T-cell (primary cell): ENCODE results near the gene TAB2. TPM values are rescaled to one million over a fixed set of nuclear protein-coding genes. Genes with fewer than 3 reads are reported as not detected.

ENCODE experiments used
- ATAC-seq, 4 experiments: fragments of 200-7000 bp in 3 of 4; fragments of 150-1000 bp in 1 of 4; cut with Tn5 transposase; replicated peaks in 1 of 4; 1 replicate in 3 of 4; 2 replicates in 1 of 4; pipeline ENCODE4 v1.10.0; 2021; ENCODE audit warnings: moderate library complexity in 3 of 4, mild to moderate bottlenecking in 2 of 4, moderate number of reproducible peaks in 1 of 4
- CTCF ChIA-PET, 2 donors: fragments of 300-600 bp; sonication (Branson Sonifier 250); formaldehyde crosslinking; loops; one replicate each; lab custom pipeline; 2022; ENCODE audit warnings: antibody characterized with exemption in 2 of 2; lab: Charles Lee
- POLR2A ChIA-PET, 2 donors: fragments of 300-600 bp; sonication (Branson Sonifier 250); formaldehyde crosslinking; loops; one replicate each; lab custom pipeline; 2022; ENCODE audit warnings: antibody characterized with exemption in 2 of 2; lab: Charles Lee
- DNase-seq, 35 experiments: peaks; one replicate each; pipeline versions ENCODE4 v3.0.0 to v3.0.0-alpha.2; 2013 to 2023
- H3K27ac ChIP-seq: one replicate; pipeline ENCODE4 v1.5.1; 2013; ENCODE audit warnings: low read length
- H3K27me3 ChIP-seq, 2 experiments: replicated peaks in 1 of 2; 1 replicate in 1 of 2; 2 replicates in 1 of 2; pipeline versions ENCODE4 v1.6.1 to v1.7.0; 2013; ENCODE audit warnings: low read length in 1 of 2, mixed read lengths in 1 of 2; ENCODE audit not compliant: control insufficient read depth in 2 of 2, insufficient read depth in 2 of 2; ENCODE audit errors: extremely low read depth in 1 of 2
- H3K36me3 ChIP-seq, 2 donors: 1 replicate in 1 of 2; 2 replicates in 1 of 2; pipeline versions ENCODE4 v1.6.1 to v1.7.0; 2013; ENCODE audit warnings: low read length in 1 of 2; ENCODE audit not compliant: control insufficient read depth in 2 of 2, insufficient read depth in 1 of 2; ENCODE audit errors: extremely low read depth in 1 of 2
- H3K4me1 ChIP-seq, 2 experiments: 1 replicate in 1 of 2; 2 replicates in 1 of 2; pipeline versions ENCODE4 v1.6.1 to v1.7.0; 2013; ENCODE audit warnings: low read length in 2 of 2, mixed read lengths in 1 of 2; ENCODE audit not compliant: insufficient read depth in 2 of 2, control insufficient read depth in 1 of 2; ENCODE audit errors: extremely low read depth in 1 of 2
- H3K4me3 ChIP-seq, 2 donors: 1 replicate in 1 of 2; 2 replicates in 1 of 2; pipeline versions ENCODE4 v1.5.1 to v1.7.0; 2013; ENCODE audit warnings: mild to moderate bottlenecking in 2 of 2, low read length in 1 of 2, moderate library complexity in 1 of 2; ENCODE audit not compliant: control insufficient read depth in 1 of 2; ENCODE audit errors: extremely low read depth in 1 of 2
- H3K9me3 ChIP-seq: 2 replicates; pipeline ENCODE4 v1.7.0; 2013
- H3K27ac Mint-ChIP-seq, 2 donors: one replicate each; pipeline ENCODE4 v1.8.0; 2020 to 2021; ENCODE audit warnings: mild to moderate bottlenecking in 2 of 2, mixed read lengths in 2 of 2
- H3K27me3 Mint-ChIP-seq, 2 donors: one replicate each; pipeline ENCODE4 v1.8.0; 2021 to 2022; ENCODE audit warnings: mixed read lengths in 2 of 2
- H3K36me3 Mint-ChIP-seq: one replicate; pipeline ENCODE4 v1.8.0; 2021; ENCODE audit warnings: mixed read lengths
- H3K4me1 Mint-ChIP-seq, 3 donors: one replicate each; pipeline ENCODE4 v1.8.0; 2020 to 2022; ENCODE audit warnings: mixed read lengths in 3 of 3, mild to moderate bottlenecking in 1 of 3
- H3K4me3 Mint-ChIP-seq, 3 donors: one replicate each; pipeline ENCODE4 v1.8.0; 2020 to 2022; ENCODE audit warnings: mild to moderate bottlenecking in 3 of 3, mixed read lengths in 3 of 3, moderate library complexity in 3 of 3
- H3K9me3 Mint-ChIP-seq, 3 donors: one replicate each; pipeline ENCODE4 v1.8.0; 2020 to 2022; ENCODE audit warnings: mixed read lengths in 3 of 3
- WGBS: methylation state at CpG from one replicate; pipeline ENCODE4 v1.1.5; 2013; ENCODE audit warnings: missing lambda C conversion rate; ENCODE audit not compliant: insufficient coverage; 5-methylcytosine and 5-hydroxymethylcytosine counted together
- total RNA-seq, 35 experiments: library from RNA in 6 of 35; stranded (reverse) in 6 of 35; fragments of 120-200 nt in 1 of 35; gene quantifications; one replicate each; pipeline versions ENCODE4 v1.2.1 to v1.2.4 and lab custom pipeline; 2013 to 2026

The TAB2 gene
- total RNA-seq, 5 donors from 2014 or later (not counting 1 experiment from before 2014, with no cell fraction given): 128 to 160 (median 146) TPM

- no peak overlapping the region for H3K4me3 Mint-ChIP-seq
- H3K4me1 Mint-ChIP-seq: no peaks in the 10 kb centered on the region
- ChIA-PET CTCF (no interaction called here), POLR2A (no interaction called here)
- no peak for DNase-seq
- peak overlapping the region in 1 of 2 donors; percentile 18 for H3K27ac Mint-ChIP-seq
- Histone ChIP-seq H3K4me1 (no peaks in the 10 kb centered on the region), H3K9me3 (no peaks in the 10 kb centered on the region), H3K27me3 (no peaks in the 10 kb centered on the region), H3K4me3 (no peak overlapping the region), H3K36me3 (no peaks in the 10 kb centered on the region), H3K27ac (no peak overlapping the region)
- WGBS: no CpG with 5 or more reads among the region's 1 CpG
- no peaks in the 10 kb centered on the region for H3K36me3 Mint-ChIP-seq
- no peak for ATAC-seq
- no peaks in the 10 kb centered on the region for H3K27me3 Mint-ChIP-seq
- H3K9me3 Mint-ChIP-seq: no peaks in the 10 kb centered on the region
Measured at GRCh38 chr6:149303468-149303867, 14.0 kb upstream of the TAB2 start.

- ATAC-seq (no peak), DNase-seq (no peak)
- no peak overlapping the region for H3K27ac Mint-ChIP-seq
- 57% methylated on average over 2 of the region's 3 CpGs for WGBS
- H3K4me3 ChIP-seq: no peak overlapping the region
- no peaks in the 10 kb centered on the region for H3K9me3 ChIP-seq
- POLR2A ChIA-PET: interaction anchor here in 1 of 2 donors (0.8 kb wide), 1 partner anchor 124 kb away, joined by 5 read pairs; no protein-coding TSS in a partner anchor
- no peaks in the 10 kb centered on the region for H3K4me1 Mint-ChIP-seq
- no peak overlapping the region for H3K27ac ChIP-seq
- H3K36me3 Mint-ChIP-seq: no peaks in the 10 kb centered on the region
- H3K36me3 ChIP-seq: no peaks in the 10 kb centered on the region
- H3K9me3 Mint-ChIP-seq: no peaks in the 10 kb centered on the region
- CTCF ChIA-PET: no interaction called here
- no peak overlapping the region for H3K4me3 Mint-ChIP-seq
- H3K27me3 Mint-ChIP-seq: no peaks in the 10 kb centered on the region
- no peaks in the 10 kb centered on the region for H3K27me3 ChIP-seq
- H3K4me1 ChIP-seq: no peaks in the 10 kb centered on the region
Measured at GRCh38 chr6:149305372-149305771, 12.1 kb upstream of the TAB2 start.

- Mint-ChIP-seq H3K27me3 (no peaks in the 10 kb centered on the region), H3K36me3 (no peaks in the 10 kb centered on the region), H3K27ac (no peak overlapping the region), H3K9me3 (no peaks in the 10 kb centered on the region), H3K4me3 (no peak overlapping the region), H3K4me1 (no peaks in the 10 kb centered on the region)
- DNase-seq: no peak
- POLR2A ChIA-PET: interaction anchor here in 1 of 2 donors (0.6 kb wide), 2 partner anchors 17 to 207 kb away, joined by 3 read pairs; no protein-coding TSS in a partner anchor
- CTCF ChIA-PET: no interaction called here
- Histone ChIP-seq H3K27me3 (no peaks in the 10 kb centered on the region), H3K27ac (no peak overlapping the region), H3K4me3 (no peak overlapping the region), H3K36me3 (no peaks in the 10 kb centered on the region), H3K9me3 (no peaks in the 10 kb centered on the region), H3K4me1 (no peaks in the 10 kb centered on the region)
- WGBS: no CpG with 5 or more reads among the region's 3 CpGs
- ATAC-seq: no peak
Measured at GRCh38 chr6:149306967-149307366, 10.5 kb upstream of the TAB2 start.

- 88% methylated on average over 1 of the region's 4 CpGs for WGBS
- Histone ChIP-seq H3K27me3 (no peaks in the 10 kb centered on the region), H3K4me1 (peaks cover 0 to 5% of the 10 kb centered on the region in 2 experiments), H3K27ac (no peak overlapping the region), H3K36me3 (no peaks in the 10 kb centered on the region), H3K4me3 (no peak overlapping the region), H3K9me3 (no peaks in the 10 kb centered on the region)
- no peaks in the 10 kb centered on the region for H3K27me3 Mint-ChIP-seq
- no peak overlapping the region for H3K4me3 Mint-ChIP-seq
- ATAC-seq: no peak
- H3K4me1 Mint-ChIP-seq: peaks cover 11 to 16% (median 11%) of the 10 kb centered on the region in 3 donors
- POLR2A ChIA-PET: no interaction called here
- H3K27ac Mint-ChIP-seq: no peak overlapping the region
- H3K9me3 Mint-ChIP-seq: no peaks in the 10 kb centered on the region
- H3K36me3 Mint-ChIP-seq: no peaks in the 10 kb centered on the region
- CTCF ChIA-PET: interaction anchor here in 1 of 2 donors (0.5 kb wide), 1 partner anchor 245 kb away, joined by 3 read pairs; no protein-coding TSS in a partner anchor
- no peak for DNase-seq
Measured at GRCh38 chr6:149311293-149311692, 6.2 kb upstream of the TAB2 start.

GRCh38 chr6:149311766-149312165 is 5.7 kb upstream of the TAB2 start:
- Histone ChIP-seq H3K9me3 (no peaks in the 10 kb centered on the region), H3K36me3 (no peaks in the 10 kb centered on the region), H3K4me3 (no peak overlapping the region), H3K27ac (no peak overlapping the region), H3K27me3 (no peaks in the 10 kb centered on the region), H3K4me1 (peaks cover 0 to 5% of the 10 kb centered on the region in 2 experiments)
- H3K36me3 Mint-ChIP-seq: no peaks in the 10 kb centered on the region
- H3K27ac Mint-ChIP-seq: no peak overlapping the region
- WGBS: no CpG with 5 or more reads among the region's 1 CpG
- DNase-seq (no peak), ATAC-seq (no peak)
- POLR2A ChIA-PET: no interaction called here
- no peak overlapping the region for H3K4me3 Mint-ChIP-seq
- no peaks in the 10 kb centered on the region for H3K9me3 Mint-ChIP-seq
- CTCF ChIA-PET: interaction anchor here in 1 of 2 donors (0.5 kb wide), 1 partner anchor 246 kb away, joined by 3 read pairs; no protein-coding TSS in a partner anchor
- peaks cover 12 to 16% (median 13%) of the 10 kb centered on the region in 3 donors for H3K4me1 Mint-ChIP-seq
- no peaks in the 10 kb centered on the region for H3K27me3 Mint-ChIP-seq

GRCh38 chr6:149313070-149313469 is 4.4 kb upstream of the TAB2 start:
- peaks cover 12 to 16% (median 13%) of the 10 kb centered on the region in 3 donors for H3K4me1 Mint-ChIP-seq
- WGBS: 99% methylated on average over 5 of the region's 5 CpGs
- Histone ChIP-seq H3K4me1 (peaks cover 0 to 5% of the 10 kb centered on the region in 2 experiments), H3K36me3 (no peaks in the 10 kb centered on the region), H3K4me3 (no peak overlapping the region), H3K27ac (no peak overlapping the region), H3K27me3 (no peaks in the 10 kb centered on the region), H3K9me3 (no peaks in the 10 kb centered on the region)
- no peaks in the 10 kb centered on the region for H3K9me3 Mint-ChIP-seq
- H3K36me3 Mint-ChIP-seq: no peaks in the 10 kb centered on the region
- no peak overlapping the region for H3K27ac Mint-ChIP-seq
- no peak overlapping the region for H3K4me3 Mint-ChIP-seq
- ATAC-seq: no peak
- DNase-seq: no peak
- CTCF ChIA-PET: no interaction called here
- H3K27me3 Mint-ChIP-seq: no peaks in the 10 kb centered on the region
- POLR2A ChIA-PET: no interaction called here
